ENCODE measurements around the gene JCAD. TPM values are rescaled to one million over a fixed set of nuclear protein-coding genes. Genes with fewer than 3 reads are reported as not detected.

The JCAD gene
- total RNA-seq, 4 donors from 2014 or later: 21.7 to 112 (median 43.0) TPM

DNA sequence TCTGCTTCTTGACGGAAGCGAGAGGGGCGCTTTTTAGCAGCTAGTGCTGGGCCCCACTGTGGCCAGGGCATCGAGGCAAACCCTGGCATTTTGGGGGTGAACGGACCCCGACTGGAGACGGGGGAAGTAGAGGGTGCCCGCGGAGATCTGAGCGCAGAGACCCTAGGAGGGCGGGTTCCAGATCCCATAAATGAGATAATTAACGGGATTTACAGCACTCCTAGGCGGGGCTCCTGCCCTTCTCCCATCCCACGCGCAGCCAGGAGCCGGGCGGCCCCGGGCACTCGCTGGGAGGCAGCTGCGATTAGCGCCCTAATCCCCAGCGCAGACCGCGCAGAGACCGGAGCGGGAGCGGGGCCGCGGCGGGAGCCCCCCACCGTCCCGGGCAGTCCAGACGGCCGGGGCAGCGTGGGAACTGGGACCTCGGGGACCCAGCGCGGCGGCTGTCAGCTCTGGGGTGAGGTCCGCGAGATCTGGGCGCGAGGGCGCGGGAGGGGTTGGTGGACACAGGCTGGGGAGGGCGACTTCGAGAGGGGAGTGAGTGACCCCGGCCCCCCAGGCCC, 735 bp downstream of the JCAD start:
- TF ChIP-seq, protein P1, sequence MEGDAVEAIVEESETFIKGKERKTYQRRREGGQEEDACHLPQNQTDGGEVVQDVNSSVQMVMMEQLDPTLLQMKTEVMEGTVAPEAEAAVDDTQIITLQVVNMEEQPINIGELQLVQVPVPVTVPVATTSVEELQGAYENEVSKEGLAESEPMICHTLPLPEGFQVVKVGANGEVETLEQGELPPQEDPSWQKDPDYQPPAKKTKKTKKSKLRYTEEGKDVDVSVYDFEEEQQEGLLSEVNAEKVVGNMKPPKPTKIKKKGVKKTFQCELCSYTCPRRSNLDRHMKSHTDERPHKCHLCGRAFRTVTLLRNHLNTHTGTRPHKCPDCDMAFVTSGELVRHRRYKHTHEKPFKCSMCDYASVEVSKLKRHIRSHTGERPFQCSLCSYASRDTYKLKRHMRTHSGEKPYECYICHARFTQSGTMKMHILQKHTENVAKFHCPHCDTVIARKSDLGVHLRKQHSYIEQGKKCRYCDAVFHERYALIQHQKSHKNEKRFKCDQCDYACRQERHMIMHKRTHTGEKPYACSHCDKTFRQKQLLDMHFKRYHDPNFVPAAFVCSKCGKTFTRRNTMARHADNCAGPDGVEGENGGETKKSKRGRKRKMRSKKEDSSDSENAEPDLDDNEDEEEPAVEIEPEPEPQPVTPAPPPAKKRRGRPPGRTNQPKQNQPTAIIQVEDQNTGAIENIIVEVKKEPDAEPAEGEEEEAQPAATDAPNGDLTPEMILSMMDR (IDR thresholded peaks at IDR 0.05; ENCODE audit: low read depth): no peak

DNA sequence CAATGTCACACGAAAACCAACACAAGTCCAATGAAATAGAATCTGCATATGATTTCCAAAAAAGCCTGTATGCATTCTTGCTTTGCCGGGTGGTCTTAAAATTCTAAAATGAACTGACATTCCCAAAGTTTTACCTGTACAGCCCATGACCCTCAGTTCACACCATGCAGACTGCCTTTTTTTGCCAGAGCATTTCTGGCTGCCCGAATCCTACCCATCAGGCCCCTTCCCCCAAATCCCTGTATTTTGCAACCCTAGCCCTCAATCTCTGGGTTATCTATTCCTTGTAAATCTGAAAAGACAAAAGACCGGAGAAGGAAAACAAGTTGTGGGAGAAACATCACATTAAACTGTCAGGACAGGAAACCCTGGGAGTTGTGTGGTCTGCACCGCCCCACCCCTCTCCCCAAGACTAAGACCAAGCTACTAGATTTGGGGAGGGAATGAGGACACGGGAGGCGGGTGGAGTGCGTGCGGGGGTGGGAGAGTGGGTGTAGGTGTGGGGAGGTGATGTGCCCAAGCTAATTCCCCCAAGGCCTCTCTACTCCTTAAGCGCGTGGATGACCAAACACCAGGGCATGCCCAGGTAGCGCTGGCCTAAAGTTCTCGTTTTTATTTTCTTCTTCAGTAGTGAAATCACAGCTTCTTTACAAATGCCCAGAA, 1.4 kb downstream of the JCAD start:
- TF ChIP-seq, protein P1 (IDR thresholded peaks at IDR 0.05; ENCODE audit: low read depth): no peak

DNA sequence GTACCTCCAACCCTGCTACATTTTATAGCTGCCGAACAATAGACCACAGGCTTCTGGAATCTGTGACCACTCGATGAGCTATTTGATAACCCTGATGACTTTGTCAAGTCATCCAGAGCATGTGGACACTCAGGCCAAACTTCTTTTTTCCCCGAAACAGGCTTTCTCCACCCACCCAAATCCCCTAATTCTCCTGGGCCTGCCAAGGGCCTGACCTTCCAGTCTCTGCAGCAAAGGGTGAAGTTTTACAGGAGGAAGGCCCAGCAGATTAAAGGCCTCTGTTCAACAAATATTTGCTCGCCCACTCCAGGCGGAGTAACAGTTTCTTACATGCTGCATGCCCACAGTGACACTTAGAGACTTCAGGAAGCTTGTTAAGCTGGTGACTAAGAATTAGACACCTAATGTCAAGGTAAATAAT, 2.0 kb downstream of the JCAD start:
- TF ChIP-seq, protein P1 (IDR thresholded peaks at IDR 0.05; ENCODE audit: low read depth): no peak

DNA sequence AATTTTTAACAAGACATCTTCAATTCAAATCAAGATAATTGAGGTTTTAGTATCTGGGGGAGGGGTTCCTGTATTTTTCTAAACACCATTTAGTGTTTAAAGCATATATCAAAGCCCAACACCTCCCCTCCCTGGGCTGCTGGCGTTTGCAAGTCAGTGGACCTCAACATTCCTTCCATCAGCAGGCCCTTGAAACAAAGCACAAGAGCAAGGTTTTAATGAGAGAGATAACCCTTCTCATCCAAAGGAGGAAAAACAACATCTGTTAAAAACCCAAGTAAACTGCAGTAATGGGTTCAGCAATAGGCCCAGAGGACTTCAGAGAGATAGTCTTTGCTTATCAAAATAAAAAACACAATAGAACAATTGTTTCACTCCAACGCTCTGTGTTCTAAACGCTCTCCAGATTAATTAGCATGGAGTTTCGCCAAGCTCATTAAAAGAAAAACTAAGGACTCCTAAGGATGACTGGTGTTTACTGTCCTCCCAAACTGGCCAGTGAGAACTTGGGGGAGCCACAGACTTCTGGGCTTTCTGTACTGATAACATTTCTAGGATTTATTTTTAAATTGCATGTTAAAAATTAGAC, 2.5 kb downstream of the JCAD start:
- TF ChIP-seq, protein P1 (IDR thresholded peaks at IDR 0.05; ENCODE audit: low read depth): no peak

DNA sequence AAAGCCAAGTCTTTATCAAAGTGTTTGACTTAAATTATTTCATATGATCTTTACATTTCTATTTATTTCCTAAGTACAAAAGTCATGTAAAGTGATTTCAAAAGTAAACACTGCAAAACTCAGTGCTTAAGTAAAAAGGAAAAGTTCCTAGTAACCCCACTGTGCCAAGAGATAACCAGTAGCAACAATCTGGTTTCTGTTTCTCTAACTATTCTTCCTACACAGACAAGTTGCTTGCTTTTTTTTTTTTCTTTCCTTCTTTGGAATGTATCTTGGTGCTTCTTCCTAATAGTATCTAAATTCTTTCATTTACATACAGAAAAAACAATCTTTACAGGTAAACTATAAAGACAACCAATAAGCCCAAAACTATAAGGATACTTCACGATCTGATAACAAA, 3.1 kb downstream of the JCAD start:
- TF ChIP-seq, protein P1 (IDR thresholded peaks at IDR 0.05; ENCODE audit: low read depth): no peak

DNA sequence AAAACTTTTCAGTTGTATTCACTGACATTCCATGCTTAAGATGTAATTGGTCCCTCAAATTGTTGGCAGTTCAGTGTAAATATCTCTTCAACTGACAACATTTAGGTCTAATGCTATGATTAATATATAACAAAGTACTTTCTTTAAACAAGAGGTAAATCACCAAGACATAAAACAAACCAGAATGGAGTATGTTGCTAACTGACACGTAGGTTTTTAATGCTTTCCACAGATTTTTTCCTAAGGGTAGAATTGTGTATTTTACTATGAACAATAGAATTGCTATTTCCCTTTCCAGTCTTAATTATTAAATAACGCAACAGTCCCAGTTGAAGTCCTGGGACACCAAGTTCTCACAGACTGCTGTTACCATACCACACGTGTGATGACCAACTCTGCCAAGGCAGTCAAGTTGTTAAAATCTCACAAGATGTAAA, 4.1 kb downstream of the JCAD start:
- TF ChIP-seq, protein P1 (IDR thresholded peaks at IDR 0.05; ENCODE audit: low read depth): no peak

DNA sequence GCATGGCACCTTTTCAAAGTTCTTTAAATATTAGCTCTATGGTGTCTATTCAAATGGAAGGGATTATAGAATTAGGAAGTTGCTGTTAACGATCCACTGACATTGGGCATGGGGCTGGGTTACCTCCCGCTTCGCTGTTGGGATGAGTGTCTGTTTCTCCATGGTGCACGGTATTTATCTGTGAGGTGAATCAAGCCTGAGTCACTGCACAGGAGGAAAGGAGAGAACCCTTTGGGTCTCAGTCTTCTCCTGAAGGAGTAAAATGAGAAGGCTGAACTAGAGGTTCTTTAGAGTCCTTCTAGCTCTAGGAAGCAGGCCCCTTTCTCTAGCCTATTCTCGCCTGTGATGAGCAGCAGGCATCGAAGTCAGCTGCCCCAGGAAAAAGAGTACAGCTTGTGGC, 7.3 kb downstream of the JCAD start:
- TF ChIP-seq, protein P1 (IDR thresholded peaks at IDR 0.05; ENCODE audit: low read depth): no peak
